Mammary epithelial cell (primary cell): ENCODE results near the gene VAT1L.

Experiments
- CTCF ChIP-seq, 2 donors: IDR thresholded peaks in 1 of 2; conservative IDR thresholded peaks in 1 of 2; 2 replicates each; pipeline ENCODE4 v1.5.1; 2011 to 2012; ENCODE audit warnings: inconsistent platforms in 2 of 2, low read length in 2 of 2, mild to moderate bottlenecking in 2 of 2, control low read depth in 1 of 2, low read depth in 1 of 2; ENCODE audit not compliant: insufficient read depth in 1 of 2; ENCODE audit errors: extremely low read depth in 1 of 2
- EZH2 ChIP-seq: IDR thresholded peaks from 2 replicates; pipeline ENCODE4 v1.6.1; 2012; ENCODE audit warnings: low read length, inconsistent platforms, borderline replicate concordance

GRCh38 chr16:77760800-77761199, 27.6 kb upstream of the VAT1L start:
- no peak for TF ChIP-seq CTCF (conservative IDR thresholded peaks at IDR 0.05 in 1 of 2, IDR thresholded peaks at IDR 0.05 in 1 of 2; ENCODE audit: extremely low read depth in 1 of 2, insufficient read depth in 1 of 2, low read depth in 1 of 2, low read length in 2 of 2)
- TF ChIP-seq EZH2 = no peak
